COR-L47 (cell line): ENCODE results near the gene ZMYND8.
"Not testable (repeated sequence)": the region's sequence is repeated elsewhere in the genome, so short reads cannot be mapped to it uniquely, and the experiment has no call there.

Source experiments
- DNase-seq: peaks from one replicate; lab custom pipeline; 2025; lab: John Stamatoyannopoulos, UW

ZMYND8 gene

GRCh38 chr20:47225458-47225857, 131.0 kb downstream of the ZMYND8 start:
- no peak for DNase-seq

- no peak for DNase-seq
Observed at GRCh38 chr20:47224857-47225256, 131.6 kb downstream of the ZMYND8 start.

GRCh38 chr20:47224300-47224791, 132.2 kb downstream of the ZMYND8 start:
- DNase-seq, result no peak

- DNase-seq, result no peak
Observed at GRCh38 chr20:47223896-47224295, 132.6 kb downstream of the ZMYND8 start.

- DNase-seq, result no peak
Observed at GRCh38 chr20:47222468-47223119, 133.9 kb downstream of the ZMYND8 start.

GRCh38 chr20:47221036-47221625, 135.4 kb downstream of the ZMYND8 start:
- no peak for DNase-seq

- DNase-seq, result peak; percentile 16
Observed at GRCh38 chr20:47220161-47220582, 136.3 kb downstream of the ZMYND8 start.

- no peak for DNase-seq
Observed at GRCh38 chr20:47217482-47218446, 138.7 kb downstream of the ZMYND8 start.

GRCh38 chr20:47216819-47217410, 139.6 kb downstream of the ZMYND8 start:
- no peak for DNase-seq

GRCh38 chr20:47215653-47216397, 140.7 kb downstream of the ZMYND8 start:
- no peak for DNase-seq

- no peak for DNase-seq
Observed at GRCh38 chr20:47213966-47214365, 142.5 kb downstream of the ZMYND8 start.

- DNase-seq, result no peak
Observed at GRCh38 chr20:47212606-47213207, 143.8 kb downstream of the ZMYND8 start.

- DNase-seq, result no peak
Observed at GRCh38 chr20:47211036-47211435, 145.5 kb downstream of the ZMYND8 start.

GRCh38 chr20:47210470-47210869, 146.0 kb downstream of the ZMYND8 start:
- DNase-seq, result no peak

GRCh38 chr20:47209982-47210381, 146.5 kb downstream of the ZMYND8 start:
- no peak for DNase-seq

- no peak for DNase-seq
Observed at GRCh38 chr20:47208534-47209174, 147.8 kb downstream of the ZMYND8 start.

- DNase-seq, result no peak
Observed at GRCh38 chr20:47206962-47207641, 149.4 kb downstream of the ZMYND8 start.

GRCh38 chr20:47206552-47206951, 149.9 kb downstream of the ZMYND8 start:
- not testable (repeated sequence) for DNase-seq

- DNase-seq, result peak; percentile 38
Observed at GRCh38 chr20:47205577-47206123, 150.8 kb downstream of the ZMYND8 start.

GRCh38 chr20:47204850-47205122, 151.7 kb downstream of the ZMYND8 start:
- DNase-seq, result not testable (repeated sequence)
